ENCODE results near the gene ZNF483. TPM values are rescaled to one million over a fixed set of nuclear protein-coding genes. Genes with fewer than 3 reads are reported as not detected.

The ZNF483 gene
- total and polyA plus RNA-seq, 2 donors (not counting 1 experiment from before 2014, with no cell fraction given): 0.70 to 4.3 TPM

DNA sequence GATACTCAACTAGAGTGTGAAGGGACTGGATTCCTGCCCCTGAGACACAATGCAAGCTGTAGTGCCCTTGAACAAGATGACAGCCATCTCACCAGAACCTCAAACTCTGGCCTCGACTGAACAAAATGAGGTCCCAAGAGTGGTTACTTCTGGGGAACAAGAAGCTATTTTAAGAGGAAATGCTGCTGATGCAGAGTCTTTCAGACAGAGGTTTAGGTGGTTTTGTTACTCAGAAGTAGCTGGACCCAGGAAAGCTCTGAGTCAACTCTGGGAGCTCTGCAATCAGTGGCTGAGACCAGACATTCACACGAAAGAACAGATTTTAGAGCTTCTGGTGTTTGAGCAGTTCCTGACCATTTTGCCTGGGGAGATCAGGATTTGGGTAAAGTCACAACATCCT, 2.4 kb downstream of the ZNF483 start:
- H2AFZ ChIP-seq (ENCODE audit: low read length): no peak overlapping the region
- H3K27ac ChIP-seq (ENCODE audit: insufficient read depth, low read length): no peak overlapping the region
- no peaks in the 10 kb centered on the region for H3K36me3 ChIP-seq (ENCODE audit: control insufficient read depth, insufficient read depth, low read length)
- no peaks in the 10 kb centered on the region for H3K27me3 ChIP-seq (ENCODE audit: control insufficient read depth, insufficient read depth, low read length)
- no peaks in the 10 kb centered on the region for H3K79me2 ChIP-seq (ENCODE audit: control insufficient read depth, insufficient read depth, low read length)
- DNase-seq (ENCODE audit: low read depth in 2 of 2): peak in 1 of 2 donors; percentile 14
- H3K9ac ChIP-seq (ENCODE audit: insufficient read depth, low read length): no peak overlapping the region
- H3K4me1 ChIP-seq (ENCODE audit: control insufficient read depth, extremely low read depth, insufficient read depth, low read length): peaks cover 5% of the 10 kb centered on the region
- no peak for TF ChIP-seq EZH2 (IDR thresholded peaks at IDR 0.05; ENCODE audit: low read length, missing control alignments)
- TF ChIP-seq, protein P1, sequence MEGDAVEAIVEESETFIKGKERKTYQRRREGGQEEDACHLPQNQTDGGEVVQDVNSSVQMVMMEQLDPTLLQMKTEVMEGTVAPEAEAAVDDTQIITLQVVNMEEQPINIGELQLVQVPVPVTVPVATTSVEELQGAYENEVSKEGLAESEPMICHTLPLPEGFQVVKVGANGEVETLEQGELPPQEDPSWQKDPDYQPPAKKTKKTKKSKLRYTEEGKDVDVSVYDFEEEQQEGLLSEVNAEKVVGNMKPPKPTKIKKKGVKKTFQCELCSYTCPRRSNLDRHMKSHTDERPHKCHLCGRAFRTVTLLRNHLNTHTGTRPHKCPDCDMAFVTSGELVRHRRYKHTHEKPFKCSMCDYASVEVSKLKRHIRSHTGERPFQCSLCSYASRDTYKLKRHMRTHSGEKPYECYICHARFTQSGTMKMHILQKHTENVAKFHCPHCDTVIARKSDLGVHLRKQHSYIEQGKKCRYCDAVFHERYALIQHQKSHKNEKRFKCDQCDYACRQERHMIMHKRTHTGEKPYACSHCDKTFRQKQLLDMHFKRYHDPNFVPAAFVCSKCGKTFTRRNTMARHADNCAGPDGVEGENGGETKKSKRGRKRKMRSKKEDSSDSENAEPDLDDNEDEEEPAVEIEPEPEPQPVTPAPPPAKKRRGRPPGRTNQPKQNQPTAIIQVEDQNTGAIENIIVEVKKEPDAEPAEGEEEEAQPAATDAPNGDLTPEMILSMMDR (conservative IDR thresholded peaks at IDR 0.05 in 1 of 2, IDR thresholded peaks at IDR 0.05 in 1 of 2; ENCODE audit: low read depth in 1 of 2, low read length in 2 of 2): no peak
- H3K4me2 ChIP-seq (ENCODE audit: extremely low read depth, insufficient read depth, low read length): no peak overlapping the region
- no peaks in the 10 kb centered on the region for H3K9me3 ChIP-seq (ENCODE audit: control insufficient read depth, insufficient read depth, low read depth, low read length)
- no peak overlapping the region for H3K4me3 ChIP-seq (replicated peaks in 1 of 4; ENCODE audit: control extremely low read depth in 1 of 4, insufficient read depth in 1 of 4, low read depth in 3 of 4, low read length in 4 of 4)
- no peaks in the 10 kb centered on the region for H4K20me1 ChIP-seq (ENCODE audit: control insufficient read depth, extremely low read depth, insufficient read depth, low read length)

DNA sequence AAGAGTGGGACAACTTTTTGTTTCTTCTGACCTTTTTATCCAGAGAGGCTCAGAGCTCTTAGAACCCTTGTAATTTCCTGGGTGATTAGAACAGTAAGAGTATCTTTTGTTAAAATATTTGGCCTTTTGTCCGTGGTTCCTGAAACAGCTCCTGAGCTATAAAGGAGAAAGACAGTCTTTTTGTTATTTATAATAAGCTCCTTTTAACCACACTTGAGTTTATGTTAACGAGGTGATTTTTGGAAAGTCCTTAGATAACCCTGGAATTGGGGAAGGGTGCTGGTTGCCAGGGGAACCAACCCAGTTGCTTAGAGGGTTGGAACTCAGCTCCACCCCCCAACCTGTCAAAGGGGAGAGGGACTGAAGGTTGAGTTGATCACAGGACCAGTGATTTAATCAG, 4.8 kb downstream of the ZNF483 start:
- Histone ChIP-seq H3K4me1 (ENCODE audit: control insufficient read depth, extremely low read depth, insufficient read depth, low read length) (peaks cover 5% of the 10 kb centered on the region), H3K27me3 (ENCODE audit: control insufficient read depth, insufficient read depth, low read length) (no peaks in the 10 kb centered on the region), H4K20me1 (ENCODE audit: control insufficient read depth, extremely low read depth, insufficient read depth, low read length) (no peaks in the 10 kb centered on the region), H3K4me2 (ENCODE audit: extremely low read depth, insufficient read depth, low read length) (no peak overlapping the region), H3K4me3 (replicated peaks in 1 of 4; ENCODE audit: control extremely low read depth in 1 of 4, insufficient read depth in 1 of 4, low read depth in 3 of 4, low read length in 4 of 4) (no peak overlapping the region), H3K79me2 (ENCODE audit: control insufficient read depth, insufficient read depth, low read length) (no peaks in the 10 kb centered on the region), H2AFZ (ENCODE audit: low read length) (no peak overlapping the region), H3K27ac (ENCODE audit: insufficient read depth, low read length) (no peak overlapping the region), H3K9me3 (ENCODE audit: control insufficient read depth, insufficient read depth, low read depth, low read length) (no peaks in the 10 kb centered on the region), H3K36me3 (ENCODE audit: control insufficient read depth, insufficient read depth, low read length) (no peaks in the 10 kb centered on the region), H3K9ac (ENCODE audit: insufficient read depth, low read length) (no peak overlapping the region)
- TF ChIP-seq, protein P1 (conservative IDR thresholded peaks at IDR 0.05 in 1 of 2, IDR thresholded peaks at IDR 0.05 in 1 of 2; ENCODE audit: low read depth in 1 of 2, low read length in 2 of 2): no peak
- TF ChIP-seq EZH2 (IDR thresholded peaks at IDR 0.05; ENCODE audit: low read length, missing control alignments): no peak
- no peak for DNase-seq (ENCODE audit: low read depth in 2 of 2)

DNA sequence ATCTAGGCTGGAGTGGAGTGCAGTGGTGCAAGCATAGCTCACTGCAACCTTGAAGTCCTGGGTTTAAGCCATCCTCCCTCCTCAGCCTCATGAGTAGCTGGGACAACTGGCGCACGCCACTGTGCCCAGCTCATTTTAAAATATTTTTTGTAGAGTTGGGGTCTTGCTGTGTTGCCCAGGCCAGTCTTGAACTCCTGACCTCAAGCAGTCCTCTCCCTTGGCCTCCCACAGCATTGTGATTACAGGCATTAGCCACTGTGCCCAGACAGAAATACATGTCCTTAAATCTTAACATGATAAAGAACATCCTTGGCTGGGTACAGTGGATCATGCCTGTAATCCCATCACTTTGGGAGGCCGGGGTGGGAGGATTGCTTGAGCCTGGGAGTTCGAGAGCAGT, 6.7 kb downstream of the ZNF483 start:
- no peak overlapping the region for H3K9ac ChIP-seq (ENCODE audit: insufficient read depth, low read length)
- H3K4me1 ChIP-seq (ENCODE audit: control insufficient read depth, extremely low read depth, insufficient read depth, low read length): no peaks in the 10 kb centered on the region
- DNase-seq (ENCODE audit: low read depth in 2 of 2): no peak
- H4K20me1 ChIP-seq (ENCODE audit: control insufficient read depth, extremely low read depth, insufficient read depth, low read length): no peaks in the 10 kb centered on the region
- H3K79me2 ChIP-seq (ENCODE audit: control insufficient read depth, insufficient read depth, low read length): no peaks in the 10 kb centered on the region
- no peaks in the 10 kb centered on the region for H3K36me3 ChIP-seq (ENCODE audit: control insufficient read depth, insufficient read depth, low read length)
- no peaks in the 10 kb centered on the region for H3K27me3 ChIP-seq (ENCODE audit: control insufficient read depth, insufficient read depth, low read length)
- no peak for TF ChIP-seq EZH2 (IDR thresholded peaks at IDR 0.05; ENCODE audit: low read length, missing control alignments)
- TF ChIP-seq, protein P1 (conservative IDR thresholded peaks at IDR 0.05 in 1 of 2, IDR thresholded peaks at IDR 0.05 in 1 of 2; ENCODE audit: low read depth in 1 of 2, low read length in 2 of 2): no peak
- H3K9me3 ChIP-seq (ENCODE audit: control insufficient read depth, insufficient read depth, low read depth, low read length): no peaks in the 10 kb centered on the region
- H3K27ac ChIP-seq (ENCODE audit: insufficient read depth, low read length): no peak overlapping the region
- no peak overlapping the region for H3K4me2 ChIP-seq (ENCODE audit: extremely low read depth, insufficient read depth, low read length)
- no peak overlapping the region for H3K4me3 ChIP-seq (replicated peaks in 1 of 4; ENCODE audit: control extremely low read depth in 1 of 4, insufficient read depth in 1 of 4, low read depth in 3 of 4, low read length in 4 of 4)
- H2AFZ ChIP-seq (ENCODE audit: low read length): no peak overlapping the region

All from fibroblast of lung (primary cell).